GM19324 (cell line): Measurements from ENCODE around the gene B3GALT5.
"Not testable (repeated sequence)": the region's sequence is repeated elsewhere in the genome, so short reads cannot be mapped to it uniquely, and the experiment has no call there.

Experiments used
- ATAC-seq: cut with Tn5 transposase; IDR thresholded peaks from one replicate; pipeline ENCODE4 v1.9.1; 2021; ENCODE audit warnings: mild to moderate bottlenecking, moderate library complexity; ENCODE audit not compliant: unreplicated experiment, low FRiP score

Gene B3GALT5

DNA sequence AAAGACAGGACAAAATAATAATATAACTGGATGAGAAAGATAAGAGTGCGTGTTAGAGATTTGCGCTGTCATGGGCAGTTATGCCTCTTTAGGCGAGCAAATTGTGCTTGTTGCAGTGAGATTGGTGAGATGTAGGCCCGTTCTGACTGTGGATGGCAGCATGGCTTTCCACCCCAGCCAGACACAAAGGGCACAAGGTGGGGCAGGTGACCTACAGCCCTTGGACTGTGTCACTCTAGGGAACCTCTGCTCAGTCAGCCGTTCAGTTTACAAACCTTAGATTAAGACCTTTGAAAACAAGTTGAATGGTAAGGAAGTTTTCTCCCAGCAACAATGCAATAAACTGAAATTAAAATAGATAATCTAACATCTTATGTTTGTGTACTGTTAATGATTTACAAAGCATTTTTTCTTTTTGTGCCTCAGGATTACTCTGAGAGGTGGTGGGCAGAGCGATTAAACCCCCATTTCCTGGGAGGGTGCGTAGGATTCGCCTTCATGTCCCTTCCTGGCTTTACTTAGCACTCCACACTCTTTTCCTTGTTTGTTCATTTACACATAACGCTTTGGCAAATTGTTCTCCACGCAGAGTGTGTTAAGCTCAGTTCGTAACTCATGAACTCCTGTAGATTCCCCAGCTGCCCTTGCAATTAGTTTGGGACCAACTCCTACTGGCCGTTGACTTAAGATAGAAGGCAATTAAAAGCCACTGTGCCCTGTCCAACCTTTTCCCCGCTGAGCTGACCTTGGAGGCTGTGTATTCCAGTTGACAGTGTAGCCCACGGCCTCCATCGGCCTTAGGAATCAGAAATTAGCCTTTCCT, 74.1 kb downstream of the B3GALT5 start:
- ATAC-seq: no peak

DNA sequence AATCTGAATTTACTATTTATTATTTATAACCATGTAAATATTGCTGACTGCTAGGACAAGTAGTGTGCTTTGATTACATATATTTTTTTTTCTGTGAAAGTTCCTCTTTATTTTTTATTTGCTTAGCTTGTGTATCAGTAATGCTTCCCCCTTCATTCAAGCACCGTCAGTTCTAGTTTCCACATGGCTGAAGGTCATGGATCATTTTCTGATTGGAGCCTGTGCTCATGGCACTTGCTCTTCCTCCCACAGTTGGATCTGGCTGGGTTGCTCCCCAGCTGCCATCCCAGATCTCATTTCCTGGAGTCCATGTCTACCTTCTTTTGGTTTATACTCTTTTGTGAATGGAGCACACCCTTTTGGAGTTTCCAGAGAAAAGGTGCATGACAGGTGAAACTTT, 75.3 kb downstream of the B3GALT5 start:
- ATAC-seq: no peak

DNA sequence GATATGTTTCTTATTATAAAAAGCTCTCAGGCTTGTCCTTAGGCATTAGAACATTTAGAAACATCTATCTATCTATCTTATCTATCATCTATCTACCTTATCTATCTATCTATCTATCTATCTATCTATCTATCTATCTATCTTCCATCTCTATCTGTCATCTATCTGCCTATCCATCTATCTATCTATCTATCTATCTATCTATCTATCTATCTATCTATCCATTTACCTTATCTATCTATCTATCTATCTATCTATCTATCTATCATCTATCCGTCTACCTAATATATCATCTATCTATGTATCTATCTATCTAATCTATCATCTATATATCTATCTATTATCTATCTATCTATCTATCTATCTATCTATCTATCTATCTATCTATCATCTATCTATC, 77.1 kb downstream of the B3GALT5 start:
- not testable (repeated sequence) for ATAC-seq

DNA sequence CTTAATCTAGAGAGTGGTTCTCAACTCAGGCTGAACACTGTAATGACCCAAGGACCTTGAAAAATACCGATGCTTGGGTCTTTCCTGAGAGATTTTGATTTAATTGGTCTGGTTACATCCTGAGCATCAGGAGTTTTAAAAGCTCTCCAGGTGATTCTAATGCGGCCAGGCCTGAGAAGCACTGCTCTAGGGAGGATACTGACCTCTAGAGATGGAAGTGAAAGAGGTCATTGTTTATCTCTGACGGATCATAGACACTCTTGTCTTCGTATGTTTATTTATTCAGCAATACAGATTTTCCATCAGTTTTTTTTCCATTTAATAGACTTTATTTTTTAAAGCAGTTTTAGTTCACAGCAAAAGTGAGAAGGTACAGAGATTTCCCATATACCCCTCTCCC, 77.7 kb downstream of the B3GALT5 start:
- ATAC-seq: no peak

DNA sequence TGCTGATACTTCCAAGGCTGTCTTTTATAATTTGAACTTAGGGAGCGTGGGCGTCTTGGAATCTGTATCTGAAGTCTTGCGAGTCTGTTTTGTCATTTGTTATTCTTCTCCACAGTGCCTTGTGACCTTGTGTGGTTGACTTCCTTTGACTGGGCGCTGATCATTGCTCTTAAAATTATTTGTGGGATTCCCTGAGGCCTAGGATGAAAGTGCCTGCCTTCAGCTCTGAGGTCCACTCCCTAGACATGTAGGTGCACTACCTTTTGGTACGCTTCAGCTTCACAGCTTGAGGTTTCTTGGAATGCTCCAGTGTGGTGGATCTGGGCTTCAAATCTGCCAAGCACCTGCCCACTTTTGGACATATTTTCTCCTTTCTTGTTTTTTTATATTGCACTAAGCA, 82.0 kb downstream of the B3GALT5 start:
- ATAC-seq: no peak

DNA sequence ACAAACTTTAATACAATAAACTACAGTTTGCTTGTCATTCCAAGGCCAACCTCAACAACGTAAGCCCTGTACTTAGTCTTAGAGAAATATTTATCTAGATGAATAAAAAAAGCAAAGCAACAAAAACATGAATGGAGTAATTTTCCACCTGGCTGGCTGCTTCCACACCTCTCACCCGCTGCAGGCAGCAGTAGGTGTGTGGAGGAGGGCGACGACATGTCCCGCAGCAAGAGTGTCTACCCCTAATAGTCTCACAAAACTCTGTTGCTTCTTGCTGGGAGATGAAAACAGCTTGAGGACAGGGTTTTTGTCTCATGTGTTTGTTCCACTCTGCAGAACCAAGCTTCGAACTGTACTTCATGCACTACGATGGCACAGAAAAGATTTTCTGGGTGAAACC, 83.5 kb downstream of the B3GALT5 start:
- no peak for ATAC-seq

DNA sequence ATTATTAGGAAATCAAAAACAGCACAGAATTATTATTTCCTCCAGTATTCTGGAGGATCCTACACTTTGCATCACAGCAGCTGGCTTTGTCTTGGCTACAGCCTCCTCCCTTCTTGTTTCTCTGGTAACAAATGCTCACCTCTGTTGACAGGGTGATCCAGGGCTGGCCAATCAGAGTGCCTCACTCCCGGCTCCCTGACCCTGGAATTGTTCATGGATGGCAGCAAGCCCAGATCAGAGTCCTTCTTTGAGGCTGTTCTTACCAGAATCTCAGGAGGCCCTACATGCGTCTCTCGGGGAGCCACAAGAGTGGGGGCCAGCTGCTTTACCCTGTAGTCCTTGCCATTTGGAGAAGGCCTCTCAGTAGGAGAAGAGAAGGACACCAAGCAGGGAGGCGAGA, 83.9 kb downstream of the B3GALT5 start:
- ATAC-seq: no peak

DNA sequence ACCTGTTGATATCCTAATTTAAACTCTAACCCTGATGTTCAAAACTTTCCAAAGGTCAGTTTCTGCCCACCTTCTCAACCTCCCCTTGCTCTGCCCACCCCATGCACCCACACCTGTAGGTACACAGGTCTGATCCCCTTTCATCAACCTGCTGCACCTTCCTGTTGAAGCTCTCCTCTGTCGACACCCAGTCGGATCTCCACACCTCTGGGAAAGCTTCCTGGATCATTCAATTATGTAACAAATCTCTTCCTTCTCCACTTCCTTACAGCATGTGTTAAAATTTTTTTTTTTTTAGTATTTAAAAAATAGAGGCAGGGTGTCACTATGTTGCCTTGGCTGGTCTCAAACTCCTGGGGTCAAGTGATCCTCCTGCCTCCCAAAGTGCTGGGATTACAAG, 87.6 kb downstream of the B3GALT5 start:
- ATAC-seq: no peak

DNA sequence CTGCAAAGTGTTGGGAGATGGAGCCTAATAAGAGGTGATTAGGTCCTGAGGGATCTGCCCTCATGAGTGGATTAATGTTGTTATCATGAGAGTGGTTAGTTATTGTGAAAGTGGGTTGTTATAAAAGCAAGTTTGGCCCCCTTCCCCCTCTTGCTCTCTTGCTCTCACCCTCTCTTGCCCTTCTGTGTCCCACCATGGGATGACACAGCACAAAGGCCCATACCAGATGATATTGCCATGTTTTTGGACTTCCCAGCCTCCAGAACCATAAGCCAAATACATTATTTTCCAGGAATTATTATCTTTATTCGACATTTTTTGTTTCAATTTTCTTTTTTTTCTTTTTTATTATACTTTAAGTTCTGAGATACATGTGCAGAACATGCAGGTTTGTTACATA, 90.8 kb downstream of the B3GALT5 start:
- no peak for ATAC-seq

DNA sequence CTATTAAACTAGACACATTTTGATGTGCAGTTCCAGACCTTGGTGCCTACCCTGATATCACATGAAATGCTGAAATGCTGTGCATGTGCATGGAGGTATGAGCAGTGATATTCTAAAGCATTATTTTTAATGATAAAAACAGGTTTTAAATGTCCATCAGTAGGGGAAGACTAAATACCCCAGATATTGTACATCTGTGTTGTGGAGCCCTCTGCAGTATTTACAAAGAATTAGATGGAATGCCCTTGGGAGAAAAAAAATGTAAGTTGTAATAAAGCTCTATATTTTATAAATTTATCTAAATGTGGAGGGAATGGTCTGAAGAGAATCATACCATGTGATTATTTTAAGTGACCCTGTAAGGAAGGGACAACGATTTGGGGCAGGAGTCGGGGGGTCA, 93.1 kb downstream of the B3GALT5 start:
- ATAC-seq: no peak

DNA sequence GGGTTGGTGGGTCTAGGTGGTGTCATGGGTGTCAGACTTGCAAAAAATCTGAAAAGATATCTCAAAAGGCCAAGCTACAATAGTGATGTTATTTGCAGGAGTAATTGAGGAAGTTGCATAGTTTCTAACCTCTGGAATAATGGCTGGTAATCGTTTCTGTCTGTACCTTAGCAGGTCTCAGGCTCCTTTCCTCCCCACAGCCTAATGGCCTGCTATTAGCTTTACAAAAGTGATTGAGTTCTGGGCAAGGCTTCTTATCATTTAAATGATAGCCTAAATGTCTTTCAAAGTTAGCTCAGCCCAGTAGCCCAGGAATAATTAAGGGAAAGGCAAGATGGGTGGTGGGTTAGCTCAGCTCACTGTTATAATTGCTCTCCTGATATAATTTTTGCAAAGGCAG, 94.6 kb downstream of the B3GALT5 start:
- ATAC-seq: no peak

DNA sequence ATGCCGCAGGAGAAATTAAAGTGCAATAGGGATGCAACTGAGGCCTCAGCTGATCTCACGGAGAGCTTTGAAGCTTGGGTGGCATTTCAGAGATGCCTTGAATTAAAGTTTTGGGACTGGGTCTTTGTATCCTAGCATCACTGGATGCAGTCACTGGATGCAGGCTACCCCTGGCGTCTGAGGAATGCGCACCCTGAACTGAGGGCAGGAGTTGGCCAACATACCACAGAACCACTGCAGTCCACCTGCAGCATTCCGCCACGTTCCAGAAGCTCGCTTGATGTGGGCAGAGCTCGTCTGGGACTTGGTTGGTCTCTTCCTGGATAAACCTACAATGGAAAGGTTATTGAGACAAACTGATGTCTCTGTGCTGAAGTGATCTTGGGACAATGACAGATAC, 98.1 kb downstream of the B3GALT5 start:
- ATAC-seq: no peak

DNA sequence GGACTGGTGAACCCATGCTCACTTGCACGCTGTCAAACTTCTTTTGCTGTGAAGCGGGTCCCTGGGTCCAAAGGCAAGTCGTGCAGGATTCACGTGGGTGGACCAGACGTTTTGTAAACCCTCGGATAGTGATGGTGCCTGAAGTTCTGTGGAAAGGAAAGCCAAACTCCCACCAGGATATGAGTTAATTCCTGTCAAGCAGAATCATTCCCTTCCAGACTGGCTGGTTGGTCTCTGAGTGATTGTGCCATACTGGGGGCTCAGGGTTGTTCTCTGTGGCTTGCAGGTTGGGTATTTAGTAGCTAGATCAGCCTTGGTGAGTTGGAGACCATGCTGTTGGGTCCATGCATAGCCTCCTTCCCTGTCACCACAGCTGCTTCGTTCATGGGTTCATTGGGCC, 99.5 kb downstream of the B3GALT5 start:
- no peak for ATAC-seq

DNA sequence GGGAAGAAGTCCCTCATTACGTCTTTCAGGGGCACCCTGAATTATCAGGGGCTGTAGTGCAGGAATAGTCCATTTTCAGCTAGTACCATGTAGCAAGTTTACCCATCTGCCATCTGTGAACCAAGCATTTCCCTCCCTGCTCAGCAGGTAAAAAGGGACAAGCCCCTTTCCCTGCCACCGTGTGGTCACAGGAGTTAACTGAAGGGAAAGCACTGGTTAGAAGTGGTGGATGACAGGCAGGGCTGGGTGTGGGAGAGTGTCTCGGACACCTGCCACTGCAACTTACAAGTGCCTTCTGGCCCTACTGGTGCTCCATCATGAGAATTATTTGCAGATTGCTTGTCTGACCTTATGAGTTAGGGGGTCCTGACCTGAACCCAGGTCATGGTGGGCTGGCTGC, 100.2 kb downstream of the B3GALT5 start:
- no peak for ATAC-seq

DNA sequence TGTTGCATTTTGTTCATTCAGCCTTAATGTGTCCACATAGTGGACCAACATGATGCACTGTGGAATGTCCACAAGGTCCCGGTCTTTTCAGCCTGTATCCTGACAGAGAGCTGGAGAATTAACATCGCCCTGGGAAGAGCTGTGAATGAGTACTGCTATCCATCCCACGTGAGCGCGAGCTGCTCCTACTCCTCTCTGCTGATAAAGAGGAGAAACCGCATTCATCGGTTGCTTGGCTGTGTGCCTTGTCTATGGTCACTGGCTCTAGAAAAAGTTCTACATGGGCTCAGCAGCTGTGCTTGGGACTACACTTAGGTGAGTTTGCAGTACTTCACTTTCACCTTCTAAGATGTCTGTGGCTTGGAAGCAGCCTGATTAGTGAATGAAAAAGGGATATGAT, 101.2 kb downstream of the B3GALT5 start:
- ATAC-seq: no peak

DNA sequence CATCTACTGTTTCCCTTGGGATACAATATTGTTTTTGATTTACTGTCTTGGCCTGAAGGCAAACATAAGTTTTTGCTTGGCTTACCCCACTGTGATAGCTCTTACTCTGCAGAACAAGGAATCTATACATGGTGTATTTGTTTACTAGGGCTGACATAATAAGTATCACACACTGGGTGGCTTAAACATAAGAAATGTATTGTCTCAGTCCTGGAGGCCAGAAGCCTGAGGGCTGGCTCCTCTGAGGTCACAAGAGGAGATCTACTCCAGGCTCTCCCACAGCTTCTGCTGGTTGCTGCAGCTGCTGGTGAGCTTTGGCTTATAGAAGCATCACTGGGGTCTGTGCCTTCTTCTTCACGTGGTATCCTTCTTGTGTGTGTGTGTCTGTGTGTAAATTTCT, 101.6 kb downstream of the B3GALT5 start:
- no peak for ATAC-seq

DNA sequence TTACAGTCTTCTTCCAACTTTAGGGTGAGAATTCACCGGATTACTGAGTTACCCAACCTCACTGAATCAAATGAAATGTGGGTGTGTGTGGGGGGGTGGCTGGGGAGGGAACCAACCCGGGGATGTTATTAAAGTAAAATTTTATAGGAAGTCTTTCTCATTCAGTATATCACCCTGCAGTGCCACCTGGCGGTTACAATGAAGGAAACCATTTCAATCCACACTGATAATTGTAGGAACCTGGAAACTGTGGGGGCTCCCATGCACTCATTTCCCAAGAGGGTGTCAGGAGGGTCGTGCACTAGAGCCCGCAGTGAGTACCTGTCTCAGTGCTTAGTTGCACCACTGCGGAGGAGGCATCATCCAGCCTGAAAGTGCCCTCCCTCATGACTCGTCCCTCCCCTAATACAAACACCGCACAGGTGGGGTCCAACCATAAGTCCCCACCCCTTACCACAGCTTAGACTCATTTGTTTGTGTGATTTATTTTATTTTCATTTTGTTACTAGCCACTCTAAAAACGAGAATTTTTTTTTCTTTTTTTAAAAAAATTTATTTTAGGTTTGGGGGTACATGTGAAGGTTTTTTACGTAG, 103.2 kb downstream of the B3GALT5 start:
- ATAC-seq: no peak

DNA sequence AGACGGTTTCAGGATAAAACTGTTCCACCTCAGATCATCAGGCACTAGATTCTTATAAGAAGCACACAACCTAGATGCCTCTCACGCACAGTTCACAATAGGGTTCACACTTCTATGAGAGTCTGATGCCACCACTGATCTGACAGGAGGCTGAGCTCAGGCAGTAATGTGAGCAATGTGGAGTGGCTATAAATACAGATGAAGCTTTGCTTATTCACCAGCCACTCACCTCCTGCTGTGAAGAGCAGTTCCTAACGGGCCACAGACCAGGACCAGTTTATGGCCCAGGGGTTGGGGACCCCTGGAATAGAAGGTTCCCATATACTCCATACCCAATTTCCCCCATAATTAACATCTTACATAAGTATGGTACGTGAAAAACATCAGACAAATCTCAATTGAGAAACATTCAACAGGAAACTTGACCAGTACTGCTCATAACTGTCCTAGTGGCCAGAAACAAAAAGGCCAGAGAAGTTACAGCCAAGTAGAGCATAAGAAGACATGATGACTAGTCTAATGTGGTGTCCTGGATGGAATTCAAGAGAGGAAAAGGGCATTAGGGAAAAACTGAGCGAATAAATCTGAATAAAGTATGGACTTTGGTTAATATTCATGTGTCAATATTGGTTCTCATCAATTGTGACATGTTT, 107.5 kb downstream of the B3GALT5 start:
- no peak for ATAC-seq

DNA sequence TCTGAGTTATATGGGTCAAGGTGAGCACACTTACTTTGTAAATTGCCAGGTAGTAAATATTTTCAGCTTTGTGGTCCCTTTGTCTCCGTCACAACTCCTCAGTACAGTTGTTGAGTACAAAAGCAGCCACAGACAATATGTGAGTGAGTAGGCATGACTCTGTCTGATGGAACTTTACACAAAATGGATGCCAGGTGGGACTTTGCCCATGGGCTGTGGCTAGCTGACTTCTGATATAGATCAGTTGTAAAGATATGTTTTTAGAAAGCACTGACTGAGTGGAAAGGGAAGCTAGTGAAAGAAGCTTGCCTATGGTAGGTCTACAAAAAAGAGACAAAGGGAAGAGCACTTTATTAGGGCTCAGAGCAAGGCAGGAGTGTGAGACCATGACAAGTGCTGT, 109.1 kb downstream of the B3GALT5 start:
- no peak for ATAC-seq
